IMR-90 (cell line): Measurements from ENCODE around the gene SRR. TPM values are rescaled to one million over a fixed set of nuclear protein-coding genes. Genes with fewer than 3 reads are reported as not detected.

Experiments
- ATAC-seq: fragments of 200-7000 bp; cut with Tn5 transposase; 2 replicates; pipeline ENCODE4 v1.9.1; 2020; ENCODE audit warnings: low read depth, mild to moderate bottlenecking, moderate library complexity
- BruUV-seq: library from RNA; stranded (reverse); fragments of 400-500 nt; replicated peaks from 2 replicates; lab custom pipeline; 2021; lab: Mats Ljungman, UMichigan
- CTCF ChIA-PET: fragments of 300-600 bp; formaldehyde crosslinking; extraction: SDS; loops from one replicate; lab custom pipeline; 2021; ENCODE audit warnings: antibody characterized with exemption; lab: Yijun Ruan, JAX
- POLR2A ChIA-PET: fragments of 300-600 bp; sonication (Branson Sonifier 250); formaldehyde crosslinking; loops from one replicate; lab custom pipeline; 2022; ENCODE audit warnings: antibody characterized with exemption; ENCODE audit not compliant: unreplicated experiment; lab: Charles Lee
- DNase-seq: peaks from one replicate; pipeline ENCODE4 v3.0.0; 2013
- H2AFZ ChIP-seq: replicated peaks from 2 replicates; pipeline ENCODE3; 2013; ENCODE audit warnings: low read length, mild to moderate bottlenecking; ENCODE audit not compliant: poor library complexity
- H2AK5ac ChIP-seq: 2 replicates; pipeline ENCODE4 v1.6.1; 2013; ENCODE audit warnings: low read depth, low read length, inconsistent platforms
- H2AK9ac ChIP-seq: replicated peaks from 2 replicates; pipeline ENCODE3; 2013; ENCODE audit warnings: mild to moderate bottlenecking, low read depth, low read length, moderate library complexity; ENCODE audit not compliant: poor library complexity
- H2BK120ac ChIP-seq: 2 replicates; pipeline ENCODE4 v1.6.1; 2013; ENCODE audit warnings: low read depth, low read length, inconsistent platforms
- H2BK15ac ChIP-seq: 3 replicates; pipeline ENCODE4 v1.6.1; 2013; ENCODE audit warnings: low read depth, low read length, inconsistent platforms
- H2BK20ac ChIP-seq: 2 replicates; pipeline ENCODE4 v1.6.1; 2013; ENCODE audit warnings: low read depth, mild to moderate bottlenecking, inconsistent platforms, low read length, moderate library complexity
- H2BK5ac ChIP-seq: 2 replicates; pipeline ENCODE4 v1.6.1; 2013; ENCODE audit warnings: mild to moderate bottlenecking, low read depth, low read length, inconsistent platforms; ENCODE audit not compliant: poor library complexity, severe bottlenecking
- H3K14ac ChIP-seq: replicated peaks from 2 replicates; pipeline ENCODE4 v1.6.1; 2013; ENCODE audit warnings: low read depth, low read length, inconsistent platforms
- H3K18ac ChIP-seq: 2 replicates; pipeline ENCODE4 v1.6.1; 2013; ENCODE audit warnings: low read depth, low read length, control low read depth
- H3K23ac ChIP-seq: 2 replicates; pipeline ENCODE4 v1.6.1; 2013; ENCODE audit warnings: low read depth, low read length, inconsistent platforms
- H3K27ac ChIP-seq: 2 replicates; pipeline ENCODE4 v1.5.1; 2013; ENCODE audit warnings: mild to moderate bottlenecking, control low read depth, low read length; ENCODE audit not compliant: insufficient read depth
- H3K27me3 ChIP-seq: 2 replicates; pipeline ENCODE4 v1.6.1; 2013; ENCODE audit warnings: low read length; ENCODE audit not compliant: control insufficient read depth, insufficient read depth
- H3K36me3 ChIP-seq: 2 replicates; pipeline ENCODE4 v1.6.1; 2013; ENCODE audit warnings: low read length, mixed read lengths; ENCODE audit not compliant: control insufficient read depth, insufficient read depth
- H3K4ac ChIP-seq: 2 replicates; pipeline ENCODE4 v1.6.1; 2013; ENCODE audit warnings: low read depth, low read length, inconsistent platforms
- H3K4me1 ChIP-seq: 2 replicates; pipeline ENCODE4 v1.6.1; 2013; ENCODE audit warnings: low read length, mixed read lengths; ENCODE audit not compliant: control insufficient read depth, insufficient read depth
- H3K4me2 ChIP-seq: 2 replicates; pipeline ENCODE4 v1.6.1; 2013; ENCODE audit warnings: low read depth, mild to moderate bottlenecking, control low read depth, low read length, moderate library complexity
- H3K4me3 ChIP-seq: 2 replicates; pipeline ENCODE4 v1.5.1; 2013; ENCODE audit warnings: low read depth, mild to moderate bottlenecking, control low read depth, low read length, moderate library complexity; ENCODE audit not compliant: insufficient read depth
- H3K56ac ChIP-seq: 2 replicates; pipeline ENCODE4 v1.6.1; 2013; ENCODE audit warnings: low read length, inconsistent platforms; ENCODE audit not compliant: insufficient read depth; ENCODE audit errors: extremely low read depth
- H3K79me1 ChIP-seq, 2 experiments: 2 replicates each; pipeline ENCODE4 v1.6.1; 2013; ENCODE audit warnings: low read length in 2 of 2, inconsistent platforms in 1 of 2, low read depth in 1 of 2
- H3K9ac ChIP-seq: 2 replicates; pipeline ENCODE4 v1.6.1; 2013; ENCODE audit warnings: low read depth, low read length, control low read depth
- H3K9me1 ChIP-seq: 2 replicates; pipeline ENCODE4 v1.6.1; 2013; ENCODE audit warnings: low read length, inconsistent platforms; ENCODE audit not compliant: insufficient read depth
- H3K9me3 ChIP-seq: 2 replicates; pipeline ENCODE4 v1.6.1; 2013; ENCODE audit warnings: low read length; ENCODE audit not compliant: control insufficient read depth, insufficient read depth
- H4K20me1 ChIP-seq: 2 replicates; pipeline ENCODE4 v1.6.1; 2013; ENCODE audit warnings: low read length, inconsistent platforms; ENCODE audit not compliant: insufficient read depth
- H4K5ac ChIP-seq: 2 replicates; pipeline ENCODE4 v1.6.1; 2013; ENCODE audit warnings: mild to moderate bottlenecking, low read depth, low read length, control low read depth
- H4K8ac ChIP-seq, 2 experiments: 2 replicates each; pipeline ENCODE4 v1.6.1; 2013; ENCODE audit warnings: low read depth in 2 of 2, low read length in 2 of 2, control low read depth in 1 of 2, inconsistent platforms in 1 of 2
- H4K91ac ChIP-seq: 2 replicates; pipeline ENCODE4 v1.6.1; 2013; ENCODE audit warnings: low read depth, low read length, inconsistent platforms; ENCODE audit not compliant: insufficient read depth
- BHLHE40 ChIP-seq: fragments of 150-350 bp; IDR thresholded peaks from 2 replicates; pipeline ENCODE4 v1.6.1; 2016; ENCODE audit warnings: mild to moderate bottlenecking, low read depth, low read length
- CEBPB ChIP-seq: IDR thresholded peaks from 2 replicates; pipeline ENCODE4 v1.6.1; 2012; ENCODE audit warnings: low read depth, low read length, improper control_type of control experiment
- CHD1 ChIP-seq: IDR thresholded peaks from 2 replicates; pipeline ENCODE4 v1.6.1; 2012; ENCODE audit warnings: low read depth, low read length, improper control_type of control experiment
- ELK1 ChIP-seq: fragments of 150-350 bp; IDR thresholded peaks from 2 replicates; pipeline ENCODE4 v1.6.1; 2016; ENCODE audit warnings: low read depth, mild to moderate bottlenecking, low read length, moderate library complexity, borderline replicate concordance
- FOS ChIP-seq: fragments of 150-350 bp; IDR thresholded peaks from 2 replicates; pipeline ENCODE4 v1.6.1; 2016; ENCODE audit warnings: low read depth, low read length
- MAFK ChIP-seq: IDR thresholded peaks from 2 replicates; pipeline ENCODE4 v1.6.1; 2012; ENCODE audit warnings: low read depth, low read length, improper control_type of control experiment
- MAZ ChIP-seq: IDR thresholded peaks from 2 replicates; pipeline ENCODE4 v1.6.1; 2012; ENCODE audit warnings: low read depth, mild to moderate bottlenecking, low read length, improper control_type of control experiment, moderate library complexity, borderline replicate concordance
- MXI1 ChIP-seq: IDR thresholded peaks from 2 replicates; pipeline ENCODE4 v1.6.1; 2012; ENCODE audit warnings: low read depth, mild to moderate bottlenecking, low read length, moderate library complexity, borderline replicate concordance
- NFE2L2 ChIP-seq: fragments of 150-350 bp; IDR thresholded peaks from 2 replicates; pipeline ENCODE4 v1.6.1; 2016; ENCODE audit warnings: low read depth, mild to moderate bottlenecking, low read length
- POLR2A ChIP-seq: IDR thresholded peaks from 2 replicates; pipeline ENCODE4 v1.6.1; 2012; ENCODE audit warnings: mild to moderate bottlenecking, low read depth, low read length
- RAD21 ChIP-seq: IDR thresholded peaks from 2 replicates; pipeline ENCODE4 v1.6.1; 2012; ENCODE audit warnings: low read length, improper control_type of control experiment
- RCOR1 ChIP-seq: IDR thresholded peaks from 2 replicates; pipeline ENCODE4 v1.6.1; 2012; ENCODE audit warnings: mild to moderate bottlenecking, low read length, improper control_type of control experiment; ENCODE audit not compliant: insufficient replicate concordance
- RFX5 ChIP-seq: IDR thresholded peaks from 2 replicates; pipeline ENCODE4 v1.8.0; 2012; ENCODE audit warnings: low read depth, mild to moderate bottlenecking, low read length, moderate library complexity
- SMC3 ChIP-seq: fragments of 150-350 bp; IDR thresholded peaks from 2 replicates; pipeline ENCODE4 v1.6.1; 2016; ENCODE audit warnings: low read depth, mild to moderate bottlenecking, antibody characterized with exemption, low read length, moderate library complexity
- WGBS, 2 experiments: methylation state at CpG; one replicate each; pipeline versions ENCODE4 v1.1.5 to v1.1.7; 2013; ENCODE audit warnings: missing lambda C conversion rate in 2 of 2; ENCODE audit not compliant: insufficient read length in 1 of 2; ENCODE audit errors: extremely low coverage in 2 of 2; 5-methylcytosine and 5-hydroxymethylcytosine counted together
- dilution Hi-C: fragments of 300-500 bp; cut with HindIII; formaldehyde crosslinking; loops from one replicate; pipeline ENCODE4 v1.14.3; 2018; ENCODE audit warnings: low sequenced_read_pairs; ENCODE audit not compliant: unreplicated experiment
- in situ Hi-C: fragments of 300-500 bp; cut with MboI; formaldehyde crosslinking; loops from 3 replicates; pipeline ENCODE4 v1.14.3; 2019; ENCODE audit warnings: low sequenced_read_pairs, inconsistent platforms, mixed read lengths
- intact Hi-C: fragments of 100-400 bp; cut with micrococcal nuclease; formaldehyde crosslinking; loops from 2 replicates; pipeline ENCODE4 v1.10.0; 2022
- polyA plus RNA-seq, 3 experiments: library from polyadenylated mRNA; depleted of rRNA; stranded (reverse); fragments of >200 nt; gene quantifications; 2 replicates each; pipeline ENCODE4 v1.2.3, GENCODE V29; 2012; ENCODE audit warnings: low replicate concordance in 1 of 3
- total RNA-seq: library from RNA; depleted of rRNA; stranded (reverse); fragments of >200 nt; gene quantifications from 2 replicates; pipeline ENCODE4 v1.2.3, GENCODE V29; 2012
- TF ChIP-seq, protein P1 (sequence below): conservative IDR thresholded peaks from 2 replicates; pipeline ENCODE4 v1.5.1; 2012; ENCODE audit warnings: mild to moderate bottlenecking, low read depth, low read length, improper control_type of control experiment
- TF ChIP-seq, protein P2 (sequence below): fragments of 150-350 bp; IDR thresholded peaks from 2 replicates; pipeline ENCODE4 v1.6.1; 2017; ENCODE audit warnings: mild to moderate bottlenecking, antibody characterized with exemption, low read length, low read depth

The SRR gene
- total and polyA plus RNA-seq, 2 of the 4 experiments (the other 2 are of a cell fraction) = 14.5 to 52.7 TPM

GRCh38 chr17:2299756-2300155 is 4.0 kb upstream of the SRR start:
- BruUV-seq = no TSS peak
- POLR2A ChIA-PET = no interaction called here

More at GRCh38 chr17:2299756-2300155, 4.0 kb upstream of the SRR start:
- Histone ChIP-seq H4K5ac (no peak overlapping the region), H3K27me3 (no peaks in the 10 kb centered on the region), H3K79me1 (peaks cover 17 to 83% of the 10 kb centered on the region in 2 experiments), H3K18ac (no peak overlapping the region), H3K4me2 (no peak overlapping the region), H3K9me1 (peaks cover 4% of the 10 kb centered on the region; the same call in 1 of the 2 replicates), H2AK5ac (no peak overlapping the region), H2BK20ac (no peak overlapping the region), H2AK9ac (no peak overlapping the region), H3K4me3 (no peak overlapping the region), H3K14ac (no peak overlapping the region), H3K9ac (no peak overlapping the region), H4K8ac (no peak overlapping the region), H2BK5ac (no peak overlapping the region), H3K4me1 (peaks cover 1% of the 10 kb centered on the region; the same call in 1 of the 2 replicates), H3K23ac (no peak overlapping the region), H2AFZ (no peak overlapping the region), H3K9me3 (no peaks in the 10 kb centered on the region), H3K4ac (no peak overlapping the region), H3K36me3 (peaks cover 28% of the 10 kb centered on the region), H2BK15ac (no peak overlapping the region), H4K91ac (no peak overlapping the region), H2BK120ac (no peak overlapping the region), H4K20me1 (peaks cover 14% of the 10 kb centered on the region; the same call in 1 of the 2 replicates), H3K27ac (no peak overlapping the region), H3K56ac (no peak overlapping the region)
- dilution Hi-C loops = no loop called here
- CTCF ChIA-PET = no interaction called here
- no peak for DNase-seq
- WGBS, 2 experiments = 93% methylated on average over 22 of the region's 22 CpGs; no CpG with 5 or more reads in 1 of the 2 experiments
- in situ Hi-C loops = no loop called here
- ATAC-seq = no peak
- TF ChIP-seq, protein P1, sequence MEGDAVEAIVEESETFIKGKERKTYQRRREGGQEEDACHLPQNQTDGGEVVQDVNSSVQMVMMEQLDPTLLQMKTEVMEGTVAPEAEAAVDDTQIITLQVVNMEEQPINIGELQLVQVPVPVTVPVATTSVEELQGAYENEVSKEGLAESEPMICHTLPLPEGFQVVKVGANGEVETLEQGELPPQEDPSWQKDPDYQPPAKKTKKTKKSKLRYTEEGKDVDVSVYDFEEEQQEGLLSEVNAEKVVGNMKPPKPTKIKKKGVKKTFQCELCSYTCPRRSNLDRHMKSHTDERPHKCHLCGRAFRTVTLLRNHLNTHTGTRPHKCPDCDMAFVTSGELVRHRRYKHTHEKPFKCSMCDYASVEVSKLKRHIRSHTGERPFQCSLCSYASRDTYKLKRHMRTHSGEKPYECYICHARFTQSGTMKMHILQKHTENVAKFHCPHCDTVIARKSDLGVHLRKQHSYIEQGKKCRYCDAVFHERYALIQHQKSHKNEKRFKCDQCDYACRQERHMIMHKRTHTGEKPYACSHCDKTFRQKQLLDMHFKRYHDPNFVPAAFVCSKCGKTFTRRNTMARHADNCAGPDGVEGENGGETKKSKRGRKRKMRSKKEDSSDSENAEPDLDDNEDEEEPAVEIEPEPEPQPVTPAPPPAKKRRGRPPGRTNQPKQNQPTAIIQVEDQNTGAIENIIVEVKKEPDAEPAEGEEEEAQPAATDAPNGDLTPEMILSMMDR = no peak
- TF ChIP-seq NFE2L2 (no peak), MAFK (no peak), RCOR1 (no peak), BHLHE40 (no peak), SMC3 (no peak), RAD21 (no peak), ELK1 (no peak), MXI1 (no peak), CHD1 (no peak), CEBPB (no peak), RFX5 (no peak), MAZ (no peak), FOS (no peak), POLR2A (no peak)
- TF ChIP-seq, protein P2, sequence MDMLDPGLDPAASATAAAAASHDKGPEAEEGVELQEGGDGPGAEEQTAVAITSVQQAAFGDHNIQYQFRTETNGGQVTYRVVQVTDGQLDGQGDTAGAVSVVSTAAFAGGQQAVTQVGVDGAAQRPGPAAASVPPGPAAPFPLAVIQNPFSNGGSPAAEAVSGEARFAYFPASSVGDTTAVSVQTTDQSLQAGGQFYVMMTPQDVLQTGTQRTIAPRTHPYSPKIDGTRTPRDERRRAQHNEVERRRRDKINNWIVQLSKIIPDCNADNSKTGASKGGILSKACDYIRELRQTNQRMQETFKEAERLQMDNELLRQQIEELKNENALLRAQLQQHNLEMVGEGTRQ = no peak
- intact Hi-C loops = no loop called here
